Uterus (tissue), 2 donors: ENCODE data around the gene PIH1D1.

Experiments used
- POLR2A ChIP-seq, 2 donors: fragments of 450-650 bp; IDR thresholded peaks; one replicate each; pipeline ENCODE4 v1.6.1; 2016; ENCODE audit warnings: antibody characterized with exemption in 2 of 2, mild to moderate bottlenecking in 1 of 2, moderate library complexity in 1 of 2
- TF ChIP-seq, protein P1 (sequence below), 4 experiments: fragments of 200-600 bp in 2 of 4; fragments of 450-650 bp in 2 of 4; sonication (generic) in 2 of 4; IDR thresholded peaks; one replicate each; pipeline ENCODE4 v1.5.1; 2016 to 2019; ENCODE audit warnings: antibody characterized with exemption in 4 of 4, mild to moderate bottlenecking in 2 of 4, moderate library complexity in 1 of 4

DNA sequence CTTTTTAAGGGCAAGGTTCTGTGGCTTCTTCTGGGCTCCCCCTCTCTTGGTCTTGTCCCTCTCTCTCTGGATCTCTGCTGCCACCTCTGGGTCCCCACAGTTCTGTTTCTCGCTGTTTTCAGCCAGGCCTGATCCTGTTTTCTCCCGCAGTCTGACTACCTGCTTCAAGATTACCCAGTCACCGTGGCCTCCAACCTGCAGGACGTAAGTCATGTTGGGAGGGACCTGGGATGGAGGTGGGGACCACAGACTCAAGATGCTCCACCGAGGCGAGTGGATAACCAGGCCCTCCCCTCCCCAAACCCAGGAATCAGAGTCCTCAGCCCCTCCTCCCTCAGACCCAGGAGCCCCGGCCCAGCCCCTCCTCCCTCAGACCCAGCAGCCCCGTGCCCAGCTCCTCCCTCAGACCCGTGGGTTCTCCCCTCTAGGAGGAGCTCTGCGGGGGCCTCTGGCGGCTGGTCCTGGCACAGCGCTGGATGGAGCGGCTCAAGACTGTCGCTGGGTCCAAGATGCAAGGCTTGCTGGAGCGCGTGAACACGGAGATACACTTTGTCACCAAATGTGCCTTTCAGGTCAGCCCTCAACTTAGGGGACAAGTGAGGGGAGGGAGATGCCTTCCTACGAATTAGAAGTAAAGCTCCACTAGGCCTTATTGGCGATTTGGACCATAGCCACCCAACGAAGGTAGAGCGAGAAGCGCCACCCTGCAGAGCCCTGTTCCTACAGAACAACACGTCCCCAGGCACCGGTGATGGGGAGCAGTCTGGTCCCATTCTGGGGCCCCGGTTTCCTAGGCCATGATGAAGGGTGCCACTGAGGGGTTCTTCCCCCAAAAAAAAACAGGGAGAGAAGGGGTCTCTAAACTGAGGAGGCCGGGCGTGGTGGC lies 24.6 kb upstream of the PIH1D1 start:
- TF ChIP-seq, protein P1, sequence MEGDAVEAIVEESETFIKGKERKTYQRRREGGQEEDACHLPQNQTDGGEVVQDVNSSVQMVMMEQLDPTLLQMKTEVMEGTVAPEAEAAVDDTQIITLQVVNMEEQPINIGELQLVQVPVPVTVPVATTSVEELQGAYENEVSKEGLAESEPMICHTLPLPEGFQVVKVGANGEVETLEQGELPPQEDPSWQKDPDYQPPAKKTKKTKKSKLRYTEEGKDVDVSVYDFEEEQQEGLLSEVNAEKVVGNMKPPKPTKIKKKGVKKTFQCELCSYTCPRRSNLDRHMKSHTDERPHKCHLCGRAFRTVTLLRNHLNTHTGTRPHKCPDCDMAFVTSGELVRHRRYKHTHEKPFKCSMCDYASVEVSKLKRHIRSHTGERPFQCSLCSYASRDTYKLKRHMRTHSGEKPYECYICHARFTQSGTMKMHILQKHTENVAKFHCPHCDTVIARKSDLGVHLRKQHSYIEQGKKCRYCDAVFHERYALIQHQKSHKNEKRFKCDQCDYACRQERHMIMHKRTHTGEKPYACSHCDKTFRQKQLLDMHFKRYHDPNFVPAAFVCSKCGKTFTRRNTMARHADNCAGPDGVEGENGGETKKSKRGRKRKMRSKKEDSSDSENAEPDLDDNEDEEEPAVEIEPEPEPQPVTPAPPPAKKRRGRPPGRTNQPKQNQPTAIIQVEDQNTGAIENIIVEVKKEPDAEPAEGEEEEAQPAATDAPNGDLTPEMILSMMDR (IDR thresholded peaks at IDR 0.05) = peak in 2 of 4 experiments; percentile 7 to 14
- TF ChIP-seq POLR2A (IDR thresholded peaks at IDR 0.05) = no peak
